Ammon's horn (tissue), 1 donor: ENCODE data around the gene NCSTN.
"Not testable (repeated sequence)": the region's sequence is repeated elsewhere in the genome, so short reads cannot be mapped to it uniquely, and the experiment has no call there.

Source experiments
- DNase-seq: peaks from one replicate; pipeline ENCODE4 v3.0.0-alpha.2; 2016; ENCODE audit warnings: low spot score

NCSTN gene

DNA sequence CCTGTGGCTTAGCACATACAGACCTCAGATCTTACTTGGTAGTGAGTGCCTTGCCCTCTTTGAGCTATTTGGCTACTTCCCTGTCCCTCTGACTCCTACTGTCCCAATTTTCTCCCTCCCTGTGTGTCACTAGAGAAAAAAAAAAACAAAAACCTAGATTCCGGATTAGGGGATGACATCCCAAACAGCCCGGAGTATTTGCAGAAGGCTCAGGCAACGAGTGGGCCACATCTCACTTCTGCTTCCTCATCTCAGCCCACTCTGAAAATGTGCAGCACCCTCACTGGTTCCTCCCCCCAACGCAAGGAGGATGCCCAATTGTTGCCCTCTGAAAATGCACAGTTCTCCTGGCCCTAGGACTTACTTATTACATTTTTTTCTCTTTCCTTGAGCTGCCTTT, 28.6 kb downstream of the NCSTN start:
- peak; percentile 52 for DNase-seq

DNA sequence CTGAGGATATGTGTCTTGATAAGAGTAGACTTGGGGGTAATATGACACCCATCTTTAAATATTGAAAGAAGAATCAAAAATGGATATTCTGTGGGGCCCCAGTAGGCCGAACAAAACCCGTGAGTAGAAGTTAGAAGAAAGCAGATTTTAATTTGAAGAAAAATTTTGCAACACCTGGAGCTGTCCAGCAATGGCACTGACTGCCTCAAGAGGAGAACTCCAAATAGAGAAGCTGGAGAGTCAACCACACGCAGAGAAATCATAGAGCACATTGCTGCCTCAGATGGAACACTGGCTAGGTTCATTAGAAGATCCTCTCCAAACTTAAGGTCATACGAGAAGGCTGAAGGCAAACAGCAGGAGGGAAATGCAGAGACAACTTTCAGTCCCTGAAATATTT, 30.5 kb downstream of the NCSTN start:
- DNase-seq: no peak

DNA sequence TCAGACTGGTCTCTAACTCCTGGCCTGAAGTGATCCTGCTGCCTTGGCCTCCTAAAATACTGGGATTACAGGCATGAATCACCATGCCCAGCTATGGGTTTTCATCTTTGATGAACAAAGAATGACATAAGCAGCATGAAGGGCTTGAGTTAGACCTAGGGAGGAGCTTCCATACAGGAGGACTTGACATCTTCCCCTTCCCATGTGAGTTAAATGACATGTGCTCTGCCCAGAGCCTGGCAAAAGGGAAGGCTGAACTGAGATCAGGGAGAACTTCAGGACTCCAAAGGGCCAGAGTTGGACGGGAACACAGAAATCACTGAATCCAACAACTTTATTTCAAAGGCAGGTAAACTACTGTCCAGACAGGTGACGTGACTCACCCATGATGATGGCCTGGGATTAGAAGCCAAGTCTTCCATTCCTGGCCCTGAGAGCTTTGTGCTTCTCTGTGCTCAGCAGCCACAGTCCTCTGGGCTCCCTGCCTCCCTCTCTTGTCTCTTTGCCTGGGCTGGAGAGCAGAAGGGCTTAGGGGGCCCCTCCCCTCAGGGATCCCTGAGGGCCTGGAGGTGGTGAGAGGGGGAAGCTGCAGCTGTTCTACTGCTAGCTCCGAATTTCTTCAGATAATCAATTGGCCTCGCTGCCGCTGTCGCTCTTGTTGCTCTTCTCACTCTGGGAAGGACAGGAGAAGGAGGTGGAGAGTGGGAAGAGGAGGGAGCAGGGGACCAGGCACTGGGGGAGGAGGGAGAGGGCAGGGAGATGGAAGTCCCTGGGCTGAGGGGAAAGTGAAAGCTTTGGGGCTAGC, 31.3 kb downstream of the NCSTN start:
- peak; percentile 21 for DNase-seq

DNA sequence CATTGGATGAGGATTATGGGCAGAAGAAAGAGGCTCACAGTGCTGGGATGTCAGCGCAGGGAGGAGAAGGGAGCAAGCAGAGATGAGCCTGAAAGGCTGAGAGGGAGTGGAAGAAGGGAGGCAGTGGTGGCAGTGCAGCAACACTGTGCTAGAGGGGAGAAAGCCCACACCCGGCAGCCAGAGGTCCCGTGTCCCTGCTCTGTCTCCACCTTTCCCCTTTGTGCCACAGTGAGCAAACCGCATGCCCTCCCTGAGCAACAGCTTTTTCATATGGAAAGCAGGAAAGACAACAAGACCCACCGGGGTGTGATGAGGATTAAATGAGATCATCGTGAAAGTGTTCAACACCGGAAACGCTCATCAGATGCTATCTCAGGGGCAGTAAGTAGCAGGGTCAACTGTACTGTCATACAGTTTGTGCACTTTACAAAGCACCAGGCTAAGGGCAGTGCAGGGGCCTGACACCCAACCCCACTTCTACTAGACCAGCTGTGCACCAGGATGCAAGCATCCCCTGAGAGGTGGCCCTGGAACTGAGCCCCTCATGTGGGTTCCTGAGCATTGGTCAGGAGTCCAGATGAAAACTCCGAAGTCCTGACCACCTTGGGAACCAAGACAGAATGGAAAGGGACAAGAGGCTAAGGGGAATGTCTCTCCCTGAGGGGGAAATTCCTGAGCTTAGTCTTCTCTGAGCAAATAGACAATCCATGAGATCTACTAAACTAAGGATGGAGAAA, 32.8 kb downstream of the NCSTN start:
- no peak for DNase-seq

GRCh38 chr1:160376525-160377131, 33.4 kb downstream of the NCSTN start:
- DNase-seq: peak; percentile 94

- no peak for DNase-seq
These were observed 34.5 kb downstream of the NCSTN start for GRCh38 chr1:160377585-160378206.

DNA sequence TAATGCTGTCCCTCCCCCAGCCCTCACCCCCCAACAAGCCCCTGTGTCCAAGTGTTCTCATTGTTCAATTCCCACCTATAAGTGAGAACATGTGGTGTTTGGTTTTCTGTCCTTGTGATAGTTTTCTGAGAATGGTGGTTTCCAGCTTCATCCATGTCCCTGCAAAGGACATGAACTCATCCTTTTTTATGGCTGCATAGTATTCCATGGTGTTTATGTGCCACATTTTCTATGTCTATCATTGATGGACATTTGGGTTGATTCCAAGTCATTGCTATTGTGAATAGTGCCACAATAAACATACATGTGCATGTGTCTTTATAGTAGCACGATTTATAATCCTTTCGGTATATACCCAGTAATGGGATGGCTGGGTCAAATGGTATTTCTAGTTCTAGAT, 41.6 kb downstream of the NCSTN start:
- not testable (repeated sequence) for DNase-seq

DNA sequence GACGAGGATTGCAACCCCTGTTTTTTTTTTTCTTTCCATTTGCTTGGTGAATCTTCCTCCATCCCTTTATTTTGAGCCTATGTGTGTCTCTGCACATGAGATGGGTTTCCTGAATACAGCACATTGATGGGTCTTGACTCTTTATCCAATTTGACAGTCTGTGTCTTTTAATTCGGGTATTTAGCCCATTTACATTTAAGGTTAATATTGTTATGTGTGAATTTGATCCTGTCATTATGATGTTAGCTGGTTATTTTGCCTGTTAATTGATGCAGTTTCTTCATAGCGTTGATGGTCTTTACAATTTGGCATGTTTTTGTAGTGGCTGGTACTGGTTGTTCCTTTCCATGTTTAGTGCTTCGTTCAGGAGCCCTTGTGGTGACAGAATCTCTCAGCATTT, 45.2 kb downstream of the NCSTN start:
- not testable (repeated sequence) for DNase-seq

GRCh38 chr1:160394673-160395072, 51.5 kb downstream of the NCSTN start:
- no peak for DNase-seq

- DNase-seq: no peak
These were observed 54.5 kb downstream of the NCSTN start for GRCh38 chr1:160397651-160398050.

DNA sequence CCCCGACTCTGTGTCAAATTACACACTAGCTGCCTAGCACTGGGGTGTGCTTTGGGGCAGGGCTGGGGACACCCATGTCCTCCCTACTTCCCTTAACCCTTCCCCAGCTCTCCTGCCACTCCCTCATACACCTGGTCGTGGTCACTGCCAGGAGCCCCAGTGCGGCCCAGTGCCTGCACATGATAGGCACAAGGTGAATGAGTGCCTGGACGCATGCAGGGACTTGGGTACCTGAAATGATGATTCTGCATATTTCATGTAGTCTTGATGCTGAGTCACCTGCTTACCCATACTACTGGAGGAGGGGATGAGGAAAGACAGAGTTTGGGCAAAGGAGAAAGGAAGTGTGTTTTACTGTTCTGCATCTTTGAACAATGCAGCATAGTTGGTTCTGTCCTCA, 55.6 kb downstream of the NCSTN start:
- DNase-seq: no peak

GRCh38 chr1:160399544-160400222, 56.5 kb downstream of the NCSTN start:
- DNase-seq: no peak

DNA sequence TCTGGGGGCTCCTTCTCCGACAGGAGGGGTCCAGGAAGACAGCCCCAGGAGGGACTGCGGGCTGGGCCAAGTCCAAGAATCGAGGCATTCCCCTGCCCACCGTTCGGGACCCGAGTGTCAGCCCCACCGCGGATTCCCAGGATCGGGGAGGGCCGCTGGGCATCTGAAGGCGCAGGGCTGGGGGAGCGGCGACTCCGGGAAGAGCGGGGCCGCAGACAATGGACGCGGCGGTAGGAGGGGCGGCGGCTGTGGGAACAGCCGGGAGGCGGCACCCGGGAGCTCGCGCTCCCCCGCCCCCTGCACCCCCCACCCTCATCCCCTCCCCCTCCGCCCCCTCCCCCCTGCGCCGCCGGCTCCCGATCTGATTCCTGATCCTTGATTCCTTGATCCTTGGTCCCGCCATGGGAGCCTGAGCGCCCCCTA, 57.1 kb downstream of the NCSTN start, which contains the start of gene VANGL2:
Gene VANGL2, plus strand, starts transcription at position 342 of the 423 bp plus-strand sequence. CDS start 15,274 bp downstream, outside the sequence.
- peak; percentile 90 for DNase-seq

DNA sequence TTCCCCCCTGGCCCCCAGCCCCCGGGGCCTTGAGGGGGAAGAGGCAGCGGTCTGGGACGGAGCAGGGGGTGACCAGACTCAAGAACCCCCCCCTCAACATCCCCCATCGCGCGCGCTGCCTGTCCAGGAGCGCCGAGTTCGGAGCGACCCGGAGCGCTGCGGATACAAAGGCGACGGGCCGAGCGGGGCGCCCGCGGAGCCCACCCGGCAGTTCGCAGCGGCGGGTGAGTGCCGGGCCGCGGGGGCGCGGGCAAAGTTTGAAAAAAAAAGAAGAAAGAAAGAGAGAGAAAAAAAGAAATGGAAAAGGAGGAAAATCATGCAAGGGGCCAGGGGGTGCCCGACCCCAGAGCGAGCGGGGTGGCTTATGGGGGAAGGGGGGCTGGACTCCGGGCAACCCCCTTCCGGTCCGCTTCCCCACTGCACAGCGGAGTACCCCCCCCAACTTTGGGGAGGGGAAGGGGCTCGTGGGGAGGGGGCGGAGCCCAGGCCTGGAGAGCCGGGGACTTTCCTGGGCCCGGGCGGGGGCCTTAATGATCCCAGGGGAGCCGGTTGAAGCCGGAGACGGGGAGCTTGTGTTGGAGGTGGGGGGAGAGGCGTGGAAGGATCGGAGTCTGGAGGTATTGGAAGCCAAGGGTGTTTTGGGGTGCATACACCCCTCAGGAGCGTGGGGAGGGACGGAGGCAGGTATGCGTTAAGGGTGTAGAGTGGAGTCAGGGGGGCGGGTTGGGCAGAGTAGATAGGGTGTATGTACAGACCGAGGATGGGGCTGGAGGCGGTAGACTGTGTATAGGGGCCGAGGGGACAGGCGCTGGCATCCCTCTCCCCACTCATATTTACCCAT, 57.7 kb downstream of the NCSTN start:
- no peak for DNase-seq

DNA sequence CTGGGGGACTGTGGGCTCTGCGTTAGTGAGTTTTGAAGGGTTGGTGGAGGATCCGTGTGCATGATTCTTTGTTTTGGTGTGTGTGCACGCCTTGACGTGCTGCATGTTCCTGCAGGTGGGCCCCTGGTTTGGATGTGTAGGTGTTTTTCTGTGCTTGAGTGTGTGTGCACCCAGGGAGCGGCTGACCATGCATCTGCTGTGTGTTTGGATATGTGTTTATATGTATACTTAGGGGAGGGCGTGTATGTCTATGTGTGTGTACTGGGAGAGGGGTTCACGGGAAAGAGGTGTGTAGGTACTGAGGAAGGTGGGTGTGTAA, 58.3 kb downstream of the NCSTN start:
- no peak for DNase-seq

GRCh38 chr1:160402001-160402795, 59.0 kb downstream of the NCSTN start:
- DNase-seq: no peak

DNA sequence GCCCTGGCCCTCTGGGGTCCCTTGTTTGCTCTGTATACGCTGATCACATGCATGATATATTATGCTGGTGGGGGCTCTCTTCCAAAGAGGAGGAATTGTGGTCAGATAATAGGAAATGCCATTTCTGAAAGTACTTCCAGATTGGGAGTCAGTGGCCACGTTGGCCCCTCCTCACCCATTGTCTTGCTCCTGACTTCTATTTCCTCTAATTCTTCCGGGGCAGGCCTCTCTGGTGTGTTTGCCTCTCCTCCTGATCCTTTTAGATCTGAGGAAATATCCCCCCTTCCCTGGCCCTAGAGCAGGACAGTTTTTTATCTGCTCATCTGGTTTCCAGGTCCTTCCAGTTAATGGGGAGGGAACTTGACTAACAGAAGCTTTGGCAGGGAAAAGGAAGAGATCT, 60.1 kb downstream of the NCSTN start:
- no peak for DNase-seq

GRCh38 chr1:160404094-160404493, 60.9 kb downstream of the NCSTN start:
- DNase-seq: no peak

GRCh38 chr1:160405331-160405877, 62.2 kb downstream of the NCSTN start:
- DNase-seq: no peak
